ENCODE results near the gene AKAP13. TPM values are rescaled to one million over a fixed set of nuclear protein-coding genes. Genes with fewer than 3 reads are reported as not detected.

Gene AKAP13
- total RNA-seq, 1 experiment from 2014 or later = 47.3 TPM

DNA sequence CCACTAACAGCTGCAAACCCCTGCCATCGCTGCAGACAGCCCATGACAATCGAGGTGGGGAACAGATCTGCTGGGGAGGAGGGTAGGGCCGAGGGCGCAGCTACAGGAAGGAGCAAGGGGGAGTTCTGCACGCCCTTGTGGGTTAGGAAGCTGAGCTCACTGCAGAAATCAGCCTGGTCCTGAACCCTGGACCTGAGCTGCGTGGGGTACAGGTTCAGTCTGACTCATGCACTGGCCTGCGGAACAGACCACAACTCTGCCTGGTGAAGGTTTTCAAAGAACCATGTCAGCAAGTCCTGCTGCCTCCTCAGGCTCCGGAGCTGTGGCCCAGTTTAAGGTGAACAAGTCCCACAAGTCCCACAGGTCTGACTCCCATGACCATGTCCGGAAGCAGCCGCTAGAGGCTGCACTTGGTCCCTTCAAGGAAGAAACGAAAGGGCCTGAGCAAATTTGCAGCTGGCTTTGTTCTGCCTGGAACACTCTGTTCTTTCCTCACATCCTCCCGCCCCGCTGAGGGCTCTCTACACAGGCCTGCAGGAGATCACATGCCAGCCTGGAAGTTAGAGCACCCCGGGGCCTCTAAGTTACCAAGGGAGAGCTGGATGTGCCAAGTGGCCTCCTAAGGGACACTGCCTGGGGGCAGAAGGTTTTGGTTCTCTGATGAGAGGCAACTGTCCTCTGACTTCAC is 49.4 kb upstream of the AKAP13 start:
- peak; percentile 93 for DNase-seq
- no peak overlapping the region for H2BK12ac ChIP-seq (ENCODE audit: insufficient read length, low read depth, low read length)
- no peak overlapping the region for H3K4ac ChIP-seq (ENCODE audit: low read depth, low read length)
- no peak overlapping the region for H3K23ac ChIP-seq (ENCODE audit: insufficient read length, low read depth, low read length)
- H3K4me1 ChIP-seq (ENCODE audit: insufficient read depth, low read length) = no peaks in the 10 kb centered on the region
- no peak overlapping the region for H3K9ac ChIP-seq (ENCODE audit: extremely low read depth, insufficient read length, low read length)
- no peak overlapping the region for H3K14ac ChIP-seq (ENCODE audit: insufficient read depth, low read length)
- no peak overlapping the region for H4K8ac ChIP-seq (replicated peaks; ENCODE audit: insufficient read length, low read depth, low read length)
- H2AFZ ChIP-seq (ENCODE audit: low read length) = no peak overlapping the region
- Mint-ChIP-seq H3K27ac (peak overlapping the region in 1 of 3 experiments; percentile 7; a peak in 1 of 7 replicates), H3K4me1 (peaks cover 26 to 28% of the 10 kb centered on the region in 2 experiments), H3K36me3 (ENCODE audit: insufficient read depth in 1 of 3, low read depth in 3 of 3) (no peaks in the 10 kb centered on the region), H3K4me3 (no peak overlapping the region), H3K9me3 (no peaks in the 10 kb centered on the region; a peak in 1 of 5 replicates), H3K27me3 (ENCODE audit: low read depth) (peaks cover 23% of the 10 kb centered on the region)
- H3T11ph ChIP-seq (ENCODE audit: low read length) = no peak overlapping the region
- H2BK5ac ChIP-seq (ENCODE audit: insufficient read length, low read length) = no peak overlapping the region
- no peak overlapping the region for H2BK120ac ChIP-seq (ENCODE audit: low read depth, low read length, poor library complexity, severe bottlenecking)
- H2BK20ac ChIP-seq (ENCODE audit: low read depth, low read length, poor library complexity, severe bottlenecking) = no peak overlapping the region
- H3K79me1 ChIP-seq (ENCODE audit: insufficient read depth, low read depth, low read length, poor library complexity, severe bottlenecking) = no peaks in the 10 kb centered on the region
- TF ChIP-seq, protein P1, sequence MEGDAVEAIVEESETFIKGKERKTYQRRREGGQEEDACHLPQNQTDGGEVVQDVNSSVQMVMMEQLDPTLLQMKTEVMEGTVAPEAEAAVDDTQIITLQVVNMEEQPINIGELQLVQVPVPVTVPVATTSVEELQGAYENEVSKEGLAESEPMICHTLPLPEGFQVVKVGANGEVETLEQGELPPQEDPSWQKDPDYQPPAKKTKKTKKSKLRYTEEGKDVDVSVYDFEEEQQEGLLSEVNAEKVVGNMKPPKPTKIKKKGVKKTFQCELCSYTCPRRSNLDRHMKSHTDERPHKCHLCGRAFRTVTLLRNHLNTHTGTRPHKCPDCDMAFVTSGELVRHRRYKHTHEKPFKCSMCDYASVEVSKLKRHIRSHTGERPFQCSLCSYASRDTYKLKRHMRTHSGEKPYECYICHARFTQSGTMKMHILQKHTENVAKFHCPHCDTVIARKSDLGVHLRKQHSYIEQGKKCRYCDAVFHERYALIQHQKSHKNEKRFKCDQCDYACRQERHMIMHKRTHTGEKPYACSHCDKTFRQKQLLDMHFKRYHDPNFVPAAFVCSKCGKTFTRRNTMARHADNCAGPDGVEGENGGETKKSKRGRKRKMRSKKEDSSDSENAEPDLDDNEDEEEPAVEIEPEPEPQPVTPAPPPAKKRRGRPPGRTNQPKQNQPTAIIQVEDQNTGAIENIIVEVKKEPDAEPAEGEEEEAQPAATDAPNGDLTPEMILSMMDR (conservative IDR thresholded peaks at IDR 0.05) = peak; percentile 88
- H3K23me2 ChIP-seq (ENCODE audit: insufficient read length, low read depth, low read length, poor library complexity, severe bottlenecking) = no peaks in the 10 kb centered on the region
- H2BK15ac ChIP-seq (ENCODE audit: low read depth, low read length) = no peak overlapping the region
- H3K18ac ChIP-seq (ENCODE audit: insufficient read length, low read depth, low read length) = no peak overlapping the region
- no peaks in the 10 kb centered on the region for H4K20me1 ChIP-seq (ENCODE audit: control insufficient read depth, insufficient read depth, insufficient read length)
- WGBS (ENCODE audit: extremely low coverage, insufficient read length, low lambda C conversion rate) = no CpG with 5 or more reads among the region's 14 CpGs
- no peaks in the 10 kb centered on the region for H3K79me2 ChIP-seq (ENCODE audit: insufficient read depth, low read length)
- H3K27me3 ChIP-seq (ENCODE audit: insufficient read depth, low read length) = no peaks in the 10 kb centered on the region
- H3K56ac ChIP-seq (ENCODE audit: insufficient read length, low read depth, low read length) = no peak overlapping the region
- H3K9me3 ChIP-seq (ENCODE audit: control insufficient read depth, low read depth, low read length) = no peaks in the 10 kb centered on the region
- no peak overlapping the region for H4K91ac ChIP-seq (ENCODE audit: insufficient read length, low read depth, low read length)
- H4K5ac ChIP-seq (ENCODE audit: insufficient read length, low read depth, low read length) = no peak overlapping the region
- H3K27ac ChIP-seq (ENCODE audit: insufficient read length, low read depth, low read length) = no peak overlapping the region
- no peak overlapping the region for H3K4me2 ChIP-seq (ENCODE audit: insufficient read depth, insufficient read length, low read length)
- no peak overlapping the region for H2AK5ac ChIP-seq (ENCODE audit: insufficient read length, low read length)
